ENCODE results near the gene IDH3G.

The IDH3G gene

GRCh38 chrX:153800177-153800722 lies 6.1 kb upstream of the IDH3G start:
- Histone ChIP-seq H3K4me2 (ENCODE audit: low read length) (no peak overlapping the region), H3K4me3 (ENCODE audit: low read depth, low read length) (no peak overlapping the region), H3K4me1 (no peaks in the 10 kb centered on the region), H3K79me2 (no peaks in the 10 kb centered on the region), H3K9ac (no peak overlapping the region), H3K9me3 (ENCODE audit: control insufficient read depth, low read length) (no peaks in the 10 kb centered on the region), H3K36me3 (ENCODE audit: control insufficient read depth, insufficient read depth, low read length) (no peaks in the 10 kb centered on the region), H2AFZ (no peak overlapping the region), H3K27ac (no peak overlapping the region), H3K27me3 (ENCODE audit: control insufficient read depth, insufficient read depth, low read length) (no peaks in the 10 kb centered on the region)
- TF ChIP-seq CTCF (IDR thresholded peaks at IDR 0.05), result no peak

- no peaks in the 10 kb centered on the region for H3K27me3 ChIP-seq (ENCODE audit: control insufficient read depth, insufficient read depth, low read length)
- no peaks in the 10 kb centered on the region for H3K79me2 ChIP-seq
- H3K36me3 ChIP-seq (ENCODE audit: control insufficient read depth, insufficient read depth, low read length), result no peaks in the 10 kb centered on the region
- no peak overlapping the region for H3K4me2 ChIP-seq (ENCODE audit: low read length)
- H3K9me3 ChIP-seq (ENCODE audit: control insufficient read depth, low read length), result no peaks in the 10 kb centered on the region
- no peak overlapping the region for H3K9ac ChIP-seq
- H2AFZ ChIP-seq, result no peak overlapping the region
- no peak overlapping the region for H3K27ac ChIP-seq
- no peaks in the 10 kb centered on the region for H3K4me1 ChIP-seq
- TF ChIP-seq CTCF (IDR thresholded peaks at IDR 0.05), result no peak
- H3K4me3 ChIP-seq (ENCODE audit: low read depth, low read length), result no peak overlapping the region
These were observed 5.2 kb upstream of the IDH3G start for GRCh38 chrX:153799326-153799725.

GRCh38 chrX:153797415-153798015 lies 3.3 kb upstream of the IDH3G start:
- no peak overlapping the region for H2AFZ ChIP-seq
- no peak overlapping the region for H3K4me2 ChIP-seq (ENCODE audit: low read length)
- no peak overlapping the region for H3K4me3 ChIP-seq (ENCODE audit: low read depth, low read length)
- H3K9me3 ChIP-seq (ENCODE audit: control insufficient read depth, low read length), result no peaks in the 10 kb centered on the region
- no peaks in the 10 kb centered on the region for H3K36me3 ChIP-seq (ENCODE audit: control insufficient read depth, insufficient read depth, low read length)
- no peaks in the 10 kb centered on the region for H3K4me1 ChIP-seq
- H3K79me2 ChIP-seq, result peaks cover 6% of the 10 kb centered on the region
- no peaks in the 10 kb centered on the region for H3K27me3 ChIP-seq (ENCODE audit: control insufficient read depth, insufficient read depth, low read length)
- no peak overlapping the region for H3K27ac ChIP-seq
- H3K9ac ChIP-seq, result no peak overlapping the region
- TF ChIP-seq CTCF (IDR thresholded peaks at IDR 0.05), result no peak

- Histone ChIP-seq H2AFZ (peak overlapping the region; percentile 83), H3K79me2 (peaks cover 18% of the 10 kb centered on the region), H3K4me3 (ENCODE audit: low read depth, low read length) (peak overlapping the region; percentile 83), H3K4me1 (no peaks in the 10 kb centered on the region), H3K9ac (peak overlapping the region; percentile 37), H3K4me2 (ENCODE audit: low read length) (peak overlapping the region; percentile 81), H3K9me3 (ENCODE audit: control insufficient read depth, low read length) (no peaks in the 10 kb centered on the region), H3K27ac (peak overlapping the region; percentile 96), H3K27me3 (ENCODE audit: control insufficient read depth, insufficient read depth, low read length) (no peaks in the 10 kb centered on the region), H3K36me3 (ENCODE audit: control insufficient read depth, insufficient read depth, low read length) (no peaks in the 10 kb centered on the region)
- TF ChIP-seq CTCF (IDR thresholded peaks at IDR 0.05), result no peak
These were observed 982 bp upstream of the IDH3G start for GRCh38 chrX:153794897-153795816.
